SK-N-SH (cell line): ENCODE measurements around the gene SRM. TPM values are rescaled to one million over a fixed set of nuclear protein-coding genes. Genes with fewer than 3 reads are reported as not detected.

Experiments used
- CTCF ChIA-PET: fragments of 300-600, 350-600 bp; formaldehyde crosslinking; extraction: SDS; loops from one replicate; lab custom pipeline; 2021; lab: Yijun Ruan, JAX
- POLR2A ChIA-PET: fragments of 350-600 bp; sonication (Branson Sonifier 250); formaldehyde crosslinking; extraction: SDS; loops from one replicate; lab custom pipeline; 2020; ENCODE audit warnings: antibody characterized with exemption, inconsistent platforms; lab: Yijun Ruan, JAX
- DNase-seq: peaks from one replicate; pipeline ENCODE4 v3.0.0; 2012
- H2AFZ ChIP-seq: fragments of 200-600 bp; sonication (generic); 2 replicates; pipeline ENCODE4 v1.8.1; 2016; ENCODE audit warnings: antibody characterized with exemption, mild to moderate bottlenecking, low read depth
- H3F3A ChIP-seq: fragments of 200-600 bp; sonication (generic); replicated peaks from 2 replicates; pipeline ENCODE3; 2016; ENCODE audit warnings: antibody characterized with exemption, mild to moderate bottlenecking; ENCODE audit not compliant: insufficient read depth
- H3K27ac ChIP-seq, 2 experiments: fragments of 200-500 bp in 1 of 2; fragments of 200-600 bp in 1 of 2; sonication (Bioruptor generic) in 1 of 2; sonication (generic), shearing (Covaris generic) in 1 of 2; 2 replicates each; pipeline versions ENCODE4 v1.5.1 to v1.6.1; 2014 to 2016; ENCODE audit warnings: low read depth in 2 of 2, inconsistent platforms in 1 of 2, low read length in 1 of 2, mild to moderate bottlenecking in 1 of 2, mixed read lengths in 1 of 2
- H3K27me3 ChIP-seq: fragments of 200-600 bp; sonication (generic), shearing (Covaris generic); 2 replicates; pipeline ENCODE4 v1.6.1; 2016; ENCODE audit warnings: mixed run types; ENCODE audit not compliant: insufficient read depth
- H3K36me3 ChIP-seq, 2 experiments: fragments of 200-500 bp in 1 of 2; fragments of 200-600 bp in 1 of 2; sonication (Bioruptor generic) in 1 of 2; sonication (generic) in 1 of 2; replicated peaks in 1 of 2; 2 replicates each; pipeline versions ENCODE3 to v1.5.1; 2014 to 2016; ENCODE audit warnings: low read length in 1 of 2, mild to moderate bottlenecking in 1 of 2; ENCODE audit not compliant: insufficient read depth in 2 of 2, control insufficient read depth in 1 of 2
- H3K4me1 ChIP-seq, 2 experiments: fragments of 200-500 bp in 1 of 2; fragments of 200-600 bp in 1 of 2; sonication (Bioruptor generic) in 1 of 2; sonication (generic), shearing (Covaris generic) in 1 of 2; 2 replicates each; pipeline versions ENCODE4 v1.5.1 to v1.6.1; 2014 to 2016; ENCODE audit warnings: low read depth in 1 of 2, low read length in 1 of 2, mixed run types in 1 of 2; ENCODE audit not compliant: insufficient read depth in 2 of 2, control insufficient read depth in 1 of 2
- H3K4me2 ChIP-seq: fragments of 200-600 bp; sonication (generic), shearing (Covaris generic); 2 replicates; pipeline ENCODE4 v1.6.1; 2017; ENCODE audit warnings: mixed run types
- H3K4me3 ChIP-seq, 2 experiments: fragments of 200-500 bp in 1 of 2; fragments of 200-600 bp in 1 of 2; sonication (Bioruptor generic) in 1 of 2; sonication (generic), shearing (Covaris generic) in 1 of 2; 2 replicates each; pipeline versions ENCODE4 v1.5.1 to v1.8.1; 2014 to 2016; ENCODE audit warnings: low read depth in 2 of 2, inconsistent platforms in 1 of 2, low read length in 1 of 2, mild to moderate bottlenecking in 1 of 2, mixed read lengths in 1 of 2, moderate library complexity in 1 of 2
- H3K79me2 ChIP-seq: fragments of 200-600 bp; sonication (generic); 2 replicates; pipeline ENCODE4 v1.8.1; 2017; ENCODE audit warnings: mild to moderate bottlenecking; ENCODE audit not compliant: insufficient read depth
- H3K9ac ChIP-seq: fragments of 200-600 bp; sonication (generic); 2 replicates; pipeline ENCODE4 v1.6.1; 2017; ENCODE audit warnings: mixed run types
- H3K9me2 ChIP-seq: fragments of 200-600 bp; sonication (generic); 2 replicates; pipeline ENCODE4 v1.6.1; 2017; ENCODE audit warnings: mixed run types
- H3K9me3 ChIP-seq: fragments of 200-600 bp; sonication (generic); 2 replicates; pipeline ENCODE4 v1.6.1; 2017; ENCODE audit warnings: mixed run types, mild to moderate bottlenecking, moderate library complexity
- H4K20me1 ChIP-seq: fragments of 200-600 bp; sonication (generic); 2 replicates; pipeline ENCODE4 v1.6.1; 2017; ENCODE audit warnings: mild to moderate bottlenecking, mixed run types; ENCODE audit not compliant: insufficient read depth
- ELF1 ChIP-seq: IDR thresholded peaks from 2 replicates; pipeline ENCODE4 v1.4.0; 2012
- EP300 ChIP-seq, 2 experiments: IDR thresholded peaks; 2 replicates each; pipeline versions ENCODE4 v1.4.0 to v1.6.1; 2012; ENCODE audit warnings: borderline replicate concordance in 1 of 2, low read depth in 1 of 2, low read length in 1 of 2
- EZH2phosphoT487 ChIP-seq: fragments of 200-600 bp; sonication (generic); IDR thresholded peaks from 2 replicates; pipeline ENCODE4 v1.6.1; 2017; ENCODE audit warnings: low read depth, mixed run types, mild to moderate bottlenecking, antibody characterized with exemption, moderate library complexity, borderline replicate concordance
- FOSL2 ChIP-seq: IDR thresholded peaks from 2 replicates; pipeline ENCODE4 v1.4.0; 2012; ENCODE audit warnings: low read depth, mild to moderate bottlenecking, moderate library complexity, borderline replicate concordance
- FOXJ3 ChIP-seq: sonication (generic); formaldehyde crosslinking; IDR thresholded peaks from 2 replicates; pipeline ENCODE4 v1.5.1; 2020; ENCODE audit warnings: mild to moderate bottlenecking, missing genetic modification reagents
- FOXM1 ChIP-seq: IDR thresholded peaks from 2 replicates; pipeline ENCODE4 v1.4.0; 2012; ENCODE audit warnings: low read depth, mild to moderate bottlenecking
- GABPA ChIP-seq: IDR thresholded peaks from 2 replicates; pipeline ENCODE4 v1.4.0; 2012; ENCODE audit warnings: low read depth, mild to moderate bottlenecking
- GATA2 ChIP-seq: sonication (generic); formaldehyde crosslinking; IDR thresholded peaks from 2 replicates; pipeline ENCODE4 v1.5.0; 2020; ENCODE audit warnings: mild to moderate bottlenecking, missing genetic modification reagents
- IRF3 ChIP-seq: fragments of 150-350 bp; IDR thresholded peaks from 2 replicates; pipeline ENCODE4 v1.6.1; 2016; ENCODE audit warnings: mild to moderate bottlenecking, low read depth, low read length
- MAX ChIP-seq: IDR thresholded peaks from 2 replicates; pipeline ENCODE4 v1.4.0; 2012; ENCODE audit warnings: low read depth
- MXI1 ChIP-seq: IDR thresholded peaks from 2 replicates; pipeline ENCODE4 v1.6.1; 2012; ENCODE audit warnings: mild to moderate bottlenecking, low read depth, low read length, improper control_type of control experiment
- RCOR1 ChIP-seq: fragments of 150-350 bp; IDR thresholded peaks from 2 replicates; pipeline ENCODE4 v1.6.1; 2017; ENCODE audit warnings: antibody characterized with exemption, low read length
- SIN3A ChIP-seq: IDR thresholded peaks from 2 replicates; pipeline ENCODE4 v1.6.1; 2012; ENCODE audit warnings: low read depth, mild to moderate bottlenecking, low read length, moderate library complexity, borderline replicate concordance
- TCF12 ChIP-seq: IDR thresholded peaks from 2 replicates; pipeline ENCODE4 v1.4.0; 2012
- USF1 ChIP-seq: IDR thresholded peaks from 2 replicates; pipeline ENCODE4 v1.4.0; 2012; ENCODE audit warnings: low read depth, borderline replicate concordance
- USF2 ChIP-seq: fragments of 150-350 bp; IDR thresholded peaks from 2 replicates; pipeline ENCODE4 v1.6.1; 2017; ENCODE audit warnings: antibody characterized with exemption, low read length, low read depth, borderline replicate concordance
- YY1 ChIP-seq: IDR thresholded peaks from 2 replicates; pipeline ENCODE4 v1.4.0; 2012; ENCODE audit warnings: low read depth, mild to moderate bottlenecking
- ZBTB33 ChIP-seq: IDR thresholded peaks from 2 replicates; pipeline ENCODE4 v1.4.0; 2012; ENCODE audit warnings: low read depth, borderline replicate concordance
- WGBS: methylation state at CpG from one replicate; pipeline ENCODE4 v1.1.6; 2017; ENCODE audit warnings: low lambda C conversion rate; 5-methylcytosine and 5-hydroxymethylcytosine counted together
- polyA plus RNA-seq, 3 experiments: library from polyadenylated mRNA; depleted of rRNA; stranded (reverse); fragments of >200 nt; gene quantifications; 2 replicates each; pipeline ENCODE4 v1.2.3, GENCODE V29; 2012

SRM gene
- polyA plus RNA-seq, 1 of the 3 experiments (the other 2 are of a cell fraction), result 105 TPM

GRCh38 chr1:11042065-11042464, 17.8 kb downstream of the SRM start:
- Histone ChIP-seq H4K20me1 (no peaks in the 10 kb centered on the region), H3K4me2 (no peak overlapping the region), H2AFZ (no peak overlapping the region), H3K36me3 (no peaks in the 10 kb centered on the region), H3K4me3 (no peak overlapping the region), H3F3A (no peaks in the 10 kb centered on the region), H3K9me2 (no peaks in the 10 kb centered on the region), H3K27me3 (no peaks in the 10 kb centered on the region), H3K9ac (no peak overlapping the region), H3K79me2 (no peaks in the 10 kb centered on the region), H3K4me1 (no peaks in the 10 kb centered on the region), H3K27ac (no peak overlapping the region), H3K9me3 (no peaks in the 10 kb centered on the region)
- DNase-seq, result no peak
- 34% methylated on average over 3 of the region's 3 CpGs for WGBS
- CTCF ChIA-PET, result no interaction called here
- TF ChIP-seq TCF12, result no peak
- TF ChIP-seq YY1, result no peak
- no peak for TF ChIP-seq ZBTB33
- no peak for TF ChIP-seq SIN3A
- TF ChIP-seq MXI1, result no peak
- TF ChIP-seq EZH2phosphoT487, result no peak
- no peak for TF ChIP-seq IRF3
- no peak for TF ChIP-seq FOSL2
- no peak for TF ChIP-seq EP300 (IDR thresholded peaks at IDR 0.05; ENCODE audit: borderline replicate concordance in 1 of 2, low read depth in 1 of 2, low read length in 1 of 2)
- TF ChIP-seq FOXJ3 (CRISPR knock-in tag), result no peak
- TF ChIP-seq GABPA, result no peak
- TF ChIP-seq ELF1, result no peak
- TF ChIP-seq RCOR1, result no peak
- no peak for TF ChIP-seq MAX
- TF ChIP-seq USF1, result no peak
- no peak for TF ChIP-seq USF2
- TF ChIP-seq GATA2 (CRISPR knock-in tag), result no peak
- no peak for TF ChIP-seq FOXM1
- POLR2A ChIA-PET, result no interaction called here
